ENCODE data around the gene PTF1A.
"Not testable (repeated sequence)": the region's sequence is repeated elsewhere in the genome, so short reads cannot be mapped to it uniquely, and the experiment has no call there.

The PTF1A gene

GRCh38 chr10:23203369-23204325, 11.5 kb downstream of the PTF1A start:
- no peak for DNase-seq (ENCODE audit: low read depth)

- no peak for DNase-seq (ENCODE audit: low read depth)
These were observed 12.7 kb downstream of the PTF1A start for GRCh38 chr10:23204773-23205172.

- no peak for DNase-seq (ENCODE audit: low read depth)
These were observed 14.0 kb downstream of the PTF1A start for GRCh38 chr10:23205972-23206642.

GRCh38 chr10:23217471-23217870, 25.4 kb downstream of the PTF1A start:
- DNase-seq (ENCODE audit: low read depth), result no peak

GRCh38 chr10:23230582-23230981, 38.5 kb downstream of the PTF1A start:
- no peak for DNase-seq (ENCODE audit: low read depth)

- no peak for DNase-seq (ENCODE audit: low read depth)
These were observed 45.9 kb downstream of the PTF1A start for GRCh38 chr10:23238015-23238414.

GRCh38 chr10:23241779-23242178, 49.7 kb downstream of the PTF1A start:
- not testable (repeated sequence) for DNase-seq (ENCODE audit: low read depth)

Data from EH (cell line).